ENCODE data around the gene SPRR2E.
"Not testable (repeated sequence)": the region's sequence is repeated elsewhere in the genome, so short reads cannot be mapped to it uniquely, and the experiment has no call there.

The SPRR2E gene

DNA sequence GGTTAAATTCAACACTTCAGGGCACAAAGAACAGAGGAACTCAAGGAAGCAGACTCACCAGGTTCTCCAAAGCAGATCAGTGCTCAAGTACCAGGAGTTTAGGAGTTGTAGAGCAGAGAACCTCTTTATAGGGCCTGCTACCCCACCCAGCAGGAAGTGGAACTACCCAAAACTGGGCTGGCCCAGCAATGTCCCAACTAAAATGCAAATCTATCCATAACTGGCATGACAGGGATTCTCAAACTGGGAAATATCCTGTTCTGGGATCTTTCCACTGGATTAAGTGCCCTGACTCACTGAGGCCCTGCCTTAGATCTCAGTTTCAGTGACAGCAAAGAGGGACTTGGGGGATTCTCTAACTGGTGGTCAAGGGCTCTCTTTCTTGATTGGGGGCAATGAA is at the start of gene SPRR2E:
Gene SPRR2E (minus strand): TSS at position 101 of the 400 bp plus-strand sequence. CDS start 775 bp downstream, outside the sequence.
- DNase-seq: no peak

DNA sequence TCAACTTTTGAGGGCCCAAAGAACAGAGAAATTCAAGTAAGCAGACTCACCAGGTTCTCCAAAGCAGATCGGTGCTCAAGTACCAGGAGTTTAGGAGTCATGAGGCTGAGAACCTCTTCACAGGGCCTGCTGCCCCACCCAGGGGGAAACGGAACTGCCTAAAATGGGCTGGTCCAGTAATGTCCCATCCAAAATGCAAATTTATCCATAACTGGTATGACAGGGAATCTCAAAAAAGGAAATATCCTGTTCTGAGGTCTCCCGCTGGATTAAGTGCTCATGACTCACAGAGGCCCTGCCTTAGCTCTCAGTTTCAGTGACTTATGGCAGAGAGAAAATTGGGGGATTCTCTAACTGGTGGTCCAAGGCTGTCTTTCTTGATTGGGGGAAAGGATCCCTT is 47.1 kb upstream of the SPRR2E start:
- DNase-seq: no peak

DNA sequence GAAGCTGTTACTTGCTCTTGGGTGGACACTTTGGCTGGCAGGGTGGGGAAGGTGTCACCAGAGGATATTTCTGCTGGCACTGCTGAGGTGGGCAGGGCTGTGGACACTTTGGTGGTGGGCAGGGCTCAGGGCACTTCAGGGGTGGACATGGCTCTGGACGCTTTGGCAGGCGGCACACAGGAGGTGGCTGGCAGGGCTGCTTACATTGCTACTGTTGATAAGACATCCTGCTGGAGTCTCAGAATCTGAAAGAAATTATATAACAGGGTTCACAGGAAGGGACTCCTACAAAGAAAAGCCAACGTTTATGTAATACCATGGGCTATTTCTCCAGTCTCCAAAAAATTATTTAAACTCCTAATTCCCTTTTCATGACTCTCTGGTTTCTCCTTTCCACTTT is 46.2 kb upstream of the SPRR2E start:
- no peak for DNase-seq

DNA sequence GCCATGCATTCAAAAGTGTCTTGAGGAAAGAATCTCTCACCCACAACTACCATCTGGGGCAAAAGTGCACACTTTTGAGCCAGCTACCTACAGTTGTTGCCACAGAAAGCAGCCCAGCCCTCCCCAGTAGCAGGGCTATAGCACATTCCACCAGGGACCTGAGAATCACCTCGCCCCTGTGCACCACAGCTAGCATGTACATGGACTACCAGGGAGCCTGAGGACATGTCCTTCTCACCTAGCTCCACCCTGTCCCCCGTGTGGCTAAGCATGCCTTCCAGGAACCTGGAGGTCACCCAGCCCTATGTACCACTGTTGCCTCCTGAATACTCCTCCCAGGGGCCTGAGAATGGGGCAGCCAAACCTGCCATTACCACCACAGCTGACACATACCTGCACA is 39.4 kb upstream of the SPRR2E start:
- no peak for DNase-seq

GRCh38 chr1:153133267-153133666 is 38.9 kb upstream of the SPRR2E start:
- DNase-seq: no peak

GRCh38 chr1:153128688-153129087 is 34.4 kb upstream of the SPRR2E start:
- not testable (repeated sequence) for DNase-seq

DNA sequence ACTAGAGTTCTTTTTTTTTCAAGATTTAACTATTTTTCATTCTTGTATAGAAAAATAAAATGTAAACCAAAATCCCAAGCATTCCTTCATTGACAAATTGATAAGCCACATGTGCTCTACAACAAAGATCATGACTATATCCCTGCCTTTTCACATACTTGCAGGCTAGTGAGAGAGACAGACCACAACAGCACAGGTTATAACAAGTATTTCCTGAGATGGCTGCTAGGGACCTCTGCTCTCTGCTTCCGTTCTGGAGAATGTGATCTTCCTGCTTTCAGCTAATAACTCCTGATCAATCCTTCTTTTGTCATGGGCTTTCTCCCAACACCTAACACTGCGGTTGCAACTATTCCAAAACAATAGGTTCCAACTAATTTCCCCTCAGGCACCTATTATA is 33.0 kb upstream of the SPRR2E start:
- DNase-seq: no peak

DNA sequence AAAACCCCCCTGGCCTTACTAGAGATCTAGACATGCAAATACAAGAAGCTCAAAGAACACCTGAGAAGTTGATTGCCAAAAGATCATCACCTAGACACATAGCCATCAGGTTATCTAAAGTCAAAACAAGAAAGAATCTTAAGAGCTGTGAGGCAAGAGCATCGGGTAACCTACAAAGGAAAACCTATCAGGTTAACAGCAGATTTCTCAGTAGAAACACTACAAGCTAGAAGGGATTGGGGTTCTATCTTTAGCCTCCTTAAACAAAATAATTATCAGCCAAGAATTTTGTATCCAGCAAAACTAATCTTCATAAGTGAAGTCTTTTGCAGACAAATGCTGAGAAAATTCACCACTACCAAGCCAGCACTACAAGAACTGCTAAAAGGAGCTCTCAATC is 31.2 kb upstream of the SPRR2E start:
- DNase-seq: no peak

DNA sequence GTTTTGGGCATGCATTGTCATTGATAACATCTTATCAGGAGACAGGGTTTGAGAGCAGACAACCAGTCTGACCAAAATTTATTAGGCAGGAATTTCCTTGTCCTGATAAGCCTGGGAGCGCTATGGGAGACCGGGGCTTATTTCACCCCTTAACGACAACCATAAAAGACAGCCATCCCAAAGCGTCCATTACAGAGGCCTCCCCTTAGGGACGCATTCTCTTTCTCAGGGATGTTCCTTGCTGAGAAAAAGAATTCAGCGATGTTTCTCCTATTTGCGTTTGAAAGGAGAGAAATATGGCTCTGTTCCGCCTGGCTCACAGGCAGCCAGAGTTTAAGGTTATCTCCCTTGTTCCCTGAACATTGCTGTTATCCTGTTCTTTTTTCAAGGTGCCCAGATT is 29.5 kb upstream of the SPRR2E start:
- not testable (repeated sequence) for DNase-seq

- DNase-seq: no peak
Observed at GRCh38 chr1:153122831-153123421, 28.6 kb upstream of the SPRR2E start.

DNA sequence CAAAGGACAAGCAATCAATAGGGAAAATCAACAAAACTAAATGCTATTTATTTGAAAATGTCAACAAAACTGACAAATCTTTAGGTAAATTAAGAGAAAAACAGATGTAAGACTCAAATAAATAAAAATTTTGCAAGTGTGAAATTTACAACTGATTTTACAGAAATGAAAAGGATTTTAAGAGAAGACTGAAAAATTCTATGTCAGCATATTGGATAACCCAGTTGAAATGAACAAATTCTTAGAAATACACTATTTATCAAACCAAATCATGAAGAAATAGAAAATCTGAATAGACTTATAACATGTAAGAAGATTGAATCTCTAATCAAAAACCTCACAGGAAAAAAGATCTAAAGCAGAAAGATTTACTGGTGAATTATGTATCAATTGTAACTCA is 26.6 kb upstream of the SPRR2E start:
- DNase-seq: no peak

DNA sequence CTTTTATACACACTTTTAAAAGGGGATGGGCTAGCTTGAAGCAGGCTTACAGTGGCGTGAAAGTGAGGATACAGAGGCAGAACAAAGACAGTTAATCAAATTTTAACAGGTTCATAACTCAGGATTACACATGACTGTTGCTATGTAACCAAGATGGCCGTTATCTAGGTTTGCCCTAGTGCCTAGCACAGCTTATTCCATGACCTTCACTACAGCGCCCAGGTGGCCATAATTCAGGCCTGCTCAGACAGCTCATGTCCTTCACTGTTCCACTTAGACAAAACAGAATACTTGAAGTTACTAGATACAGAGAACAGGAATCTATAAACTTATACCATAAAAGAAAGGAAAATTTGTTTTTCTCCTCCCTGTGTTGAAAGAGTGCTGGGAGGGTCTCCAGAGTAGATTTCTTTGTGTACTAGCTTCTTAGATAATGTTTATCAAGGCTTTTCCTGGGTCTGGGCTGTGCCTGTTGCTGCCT is 25.2 kb upstream of the SPRR2E start:
- no peak for DNase-seq

GRCh38 chr1:153115264-153115663 is 20.9 kb upstream of the SPRR2E start:
- DNase-seq: not testable (repeated sequence)

GRCh38 chr1:153113416-153113815 is 19.1 kb upstream of the SPRR2E start, which contains the start of gene SPRR2F:
Gene SPRR2F (minus strand): TSS chr1:153113516. CDS start chr1:153112733, 783 bp downstream.
- no peak for DNase-seq

DNA sequence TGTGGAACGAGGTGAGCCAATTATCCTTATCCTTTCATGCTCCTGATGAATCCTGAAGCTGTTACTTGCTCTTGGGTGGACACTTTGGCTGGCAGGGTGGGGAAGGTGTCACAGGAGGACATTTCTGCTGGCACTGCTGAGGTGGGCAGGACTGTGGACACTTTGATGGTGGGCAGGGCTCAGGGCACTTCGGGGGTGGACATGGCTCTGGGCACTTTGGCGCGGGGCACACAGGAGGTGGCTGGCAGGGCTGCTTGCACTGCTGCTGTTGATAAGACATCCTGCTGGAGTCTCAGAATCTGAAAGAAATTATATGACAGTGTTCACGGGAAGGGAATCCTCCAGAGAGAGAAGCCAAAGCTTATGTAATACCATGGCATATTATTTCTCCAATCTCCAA is 18.1 kb upstream of the SPRR2E start:
- DNase-seq: not testable (repeated sequence)

- DNase-seq: peak; percentile 37
Observed at GRCh38 chr1:153100245-153100644, 5.9 kb upstream of the SPRR2E start.

DNA sequence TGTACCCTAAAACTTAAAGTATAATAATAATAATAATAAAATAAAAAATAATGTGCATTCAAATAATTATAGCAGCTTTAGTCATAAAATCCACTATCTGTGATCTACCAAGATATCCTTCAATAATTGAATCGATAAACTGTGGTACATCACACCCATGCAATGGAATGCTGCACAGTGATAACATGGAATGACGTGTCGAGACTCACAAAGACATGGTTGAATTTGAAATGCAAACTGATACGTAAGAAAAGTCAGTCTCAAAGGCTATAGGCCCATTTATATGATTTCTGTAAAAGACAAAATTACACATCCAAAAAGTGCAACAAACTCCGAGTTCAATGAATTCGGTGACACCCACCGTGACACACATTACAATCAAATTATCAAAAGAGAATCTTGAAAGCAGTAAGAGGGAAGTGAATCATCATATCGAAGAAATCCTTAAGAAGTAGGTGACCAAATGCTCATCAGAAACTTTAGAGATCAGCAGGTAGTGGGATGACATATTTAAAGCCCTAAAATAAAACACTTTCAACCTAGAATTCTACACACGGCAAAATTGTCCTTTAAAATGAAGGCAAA is 5.2 kb upstream of the SPRR2E start:
- no peak for DNase-seq

- no peak for DNase-seq
Observed at GRCh38 chr1:153095764-153096163, 1.4 kb upstream of the SPRR2E start.

- no peak for DNase-seq
Observed at GRCh38 chr1:153087652-153088051, 6.7 kb downstream of the SPRR2E start.

GRCh38 chr1:153081736-153082135 is 12.6 kb downstream of the SPRR2E start:
- no peak for DNase-seq

- DNase-seq: no peak
Observed at GRCh38 chr1:153072806-153073726, 21.3 kb downstream of the SPRR2E start.

- DNase-seq: no peak
Observed at GRCh38 chr1:153071511-153071910, 22.8 kb downstream of the SPRR2E start, which contains the start of gene SPRR2B. Gene SPRR2B (minus strand): TSS chr1:153071611. CDS start chr1:153070839, 772 bp downstream.

- no peak for DNase-seq
Observed at GRCh38 chr1:153070243-153070642, 24.1 kb downstream of the SPRR2E start.
